Endodermal cell (in vitro differentiated cells): ENCODE results near the gene TSPAN6. TPM values are rescaled to one million over a fixed set of nuclear protein-coding genes. Genes with fewer than 3 reads are reported as not detected.

Source experiments
- DNase-seq: peaks from one replicate; pipeline ENCODE4 v3.0.0-alpha.2; 2017
- H3K27ac ChIP-seq: 2 replicates; pipeline ENCODE4 v1.5.1; 2013; ENCODE audit warnings: mild to moderate bottlenecking, low read depth, low read length, moderate library complexity
- H3K27me3 ChIP-seq: 2 replicates; pipeline ENCODE4 v1.6.1; 2013; ENCODE audit warnings: mild to moderate bottlenecking, low read length, moderate library complexity; ENCODE audit not compliant: insufficient read depth, control insufficient read depth, poor library complexity, severe bottlenecking
- H3K36me3 ChIP-seq: 2 replicates; pipeline ENCODE4 v1.7.0; 2013; ENCODE audit warnings: mild to moderate bottlenecking, low read length, moderate library complexity; ENCODE audit not compliant: control insufficient read depth, insufficient read depth
- H3K4me1 ChIP-seq: one replicate; pipeline ENCODE4 v1.7.0; 2013; ENCODE audit warnings: low read length; ENCODE audit not compliant: control insufficient read depth, insufficient read depth
- H3K4me3 ChIP-seq: 2 replicates; pipeline ENCODE4 v1.5.1; 2013; ENCODE audit warnings: mild to moderate bottlenecking, low read length, moderate library complexity
- H3K9ac ChIP-seq: 2 replicates; pipeline ENCODE4 v1.6.1; 2013; ENCODE audit warnings: mild to moderate bottlenecking, low read length, moderate library complexity; ENCODE audit not compliant: poor library complexity, severe bottlenecking; ENCODE audit errors: extremely low read depth
- H3K9me3 ChIP-seq: 2 replicates; pipeline ENCODE4 v1.6.1; 2013; ENCODE audit warnings: mild to moderate bottlenecking, low read length, moderate library complexity; ENCODE audit not compliant: control insufficient read depth
- H3K27ac Mint-ChIP-seq: 2 replicates; pipeline ENCODE4 v1.8.0; 2020; ENCODE audit warnings: mixed read lengths
- H3K27me3 Mint-ChIP-seq: 2 replicates; pipeline ENCODE4 v1.8.0; 2021; ENCODE audit warnings: mild to moderate bottlenecking, mixed read lengths; ENCODE audit not compliant: insufficient read depth
- H3K36me3 Mint-ChIP-seq: 2 replicates; pipeline ENCODE4 v1.8.0; 2020; ENCODE audit warnings: low read depth, mixed read lengths
- H3K4me1 Mint-ChIP-seq: 2 replicates; pipeline ENCODE4 v1.8.0; 2020; ENCODE audit warnings: mixed read lengths
- H3K4me3 Mint-ChIP-seq: 2 replicates; pipeline ENCODE4 v1.8.0; 2020; ENCODE audit warnings: mild to moderate bottlenecking, moderate library complexity, mixed read lengths
- H3K9me3 Mint-ChIP-seq: 2 replicates; pipeline ENCODE4 v1.8.0; 2020; ENCODE audit warnings: mild to moderate bottlenecking, mixed read lengths
- CTCF ChIP-seq: fragments of 200-600 bp; sonication (generic); conservative IDR thresholded peaks from 2 replicates; pipeline ENCODE4 v1.5.0; 2021; ENCODE audit warnings: antibody characterized with exemption, mild to moderate bottlenecking
- WGBS, 2 experiments: methylation state at CpG; one replicate each; pipeline versions ENCODE4 v1.1.5 to v1.1.7; 2013; ENCODE audit warnings: missing lambda C conversion rate in 2 of 2, mixed read lengths in 1 of 2; ENCODE audit not compliant: insufficient coverage in 1 of 2, insufficient read length in 1 of 2; 5-methylcytosine and 5-hydroxymethylcytosine counted together
- total RNA-seq, 2 donors: library from RNA; stranded (reverse); fragmentation: NEBNext Ultra II Directional in 1 of 2; extraction: Animal tissue kit (Norgen Biotek cat#: 25700) in 1 of 2; gene quantifications; 2 replicates in 1 of 2; 3 replicates in 1 of 2; pipeline ENCODE4 v1.2.1, GENCODE V29; 2021

TSPAN6 gene
- total RNA-seq, 2 donors from 2014 or later = 60.4 to 77.7 TPM

GRCh38 chrX:100593126-100593525 is 43.5 kb downstream of the TSPAN6 start:
- Mint-ChIP-seq H3K9me3 (peaks cover 7% of the 10 kb centered on the region), H3K4me1 (peaks cover 18% of the 10 kb centered on the region), H3K27me3 (peaks cover 21% of the 10 kb centered on the region)

GRCh38 chrX:100591256-100592051 is 45.2 kb downstream of the TSPAN6 start:
- Histone ChIP-seq H3K4me1 (peaks cover 3% of the 10 kb centered on the region), H3K4me3 (no peak overlapping the region), H3K27ac (no peak overlapping the region), H3K9ac (no peak overlapping the region), H3K27me3 (peaks cover 21% of the 10 kb centered on the region), H3K9me3 (no peaks in the 10 kb centered on the region), H3K36me3 (no peaks in the 10 kb centered on the region)
- Mint-ChIP-seq H3K27ac (no peak overlapping the region), H3K27me3 (peaks cover 29% of the 10 kb centered on the region), H3K4me3 (no peak overlapping the region), H3K36me3 (no peaks in the 10 kb centered on the region), H3K4me1 (peaks cover 15% of the 10 kb centered on the region), H3K9me3 (peaks cover 7% of the 10 kb centered on the region)
- TF ChIP-seq CTCF = peak; percentile 39
- 80 to 85% methylated on average over 1 to 5 of the region's 5 CpGs for WGBS, 2 experiments
- DNase-seq = no peak

More at GRCh38 chrX:100593126-100593525, 43.5 kb downstream of the TSPAN6 start:
- H3K27ac Mint-ChIP-seq = no peak overlapping the region
- Histone ChIP-seq H3K4me3 (no peak overlapping the region), H3K27me3 (peaks cover 13% of the 10 kb centered on the region), H3K27ac (no peak overlapping the region), H3K9ac (no peak overlapping the region), H3K9me3 (no peaks in the 10 kb centered on the region), H3K36me3 (no peaks in the 10 kb centered on the region), H3K4me1 (peaks cover 3% of the 10 kb centered on the region)
- 48% methylated on average over 2 of the region's 2 CpGs; no CpG with 5 or more reads in 1 of the 2 experiments for WGBS, 2 experiments
- no peaks in the 10 kb centered on the region for H3K36me3 Mint-ChIP-seq
- no peak overlapping the region for H3K4me3 Mint-ChIP-seq
- no peak for DNase-seq
- TF ChIP-seq CTCF = no peak

GRCh38 chrX:100587861-100588260 is 48.7 kb downstream of the TSPAN6 start:
- no peaks in the 10 kb centered on the region for H3K4me1 ChIP-seq
- Mint-ChIP-seq H3K4me1 (peaks cover 13% of the 10 kb centered on the region), H3K9me3 (peaks cover 2% of the 10 kb centered on the region), H3K27ac (peak overlapping the region; percentile 12), H3K4me3 (no peak overlapping the region), H3K36me3 (no peaks in the 10 kb centered on the region), H3K27me3 (peaks cover 51% of the 10 kb centered on the region)
- WGBS, 2 experiments = 100% methylated on average over 1 of the region's 2 CpGs; no CpG with 5 or more reads in 1 of the 2 experiments
- no peak overlapping the region for H3K27ac ChIP-seq
- no peak overlapping the region for H3K9ac ChIP-seq
- no peaks in the 10 kb centered on the region for H3K9me3 ChIP-seq
- no peak for DNase-seq
- H3K27me3 ChIP-seq = peaks cover 45% of the 10 kb centered on the region
- no peak for TF ChIP-seq CTCF
- H3K36me3 ChIP-seq = no peaks in the 10 kb centered on the region
- no peak overlapping the region for H3K4me3 ChIP-seq
